HL-60 (cell line): Measurements from ENCODE around the gene MTPN.

ENCODE experiments used
- DNase-seq, 2 experiments: peaks; one replicate each; pipeline ENCODE4 v3.0.0-alpha.2; 2010 to 2020; ENCODE audit warnings: low read depth in 1 of 2, low spot score in 1 of 2
- H3K27ac ChIP-seq: fragments of 250-450 bp; sonication (Bioruptor Pico); replicated peaks from 2 replicates; pipeline ENCODE4 v1.5.1; 2020; ENCODE audit warnings: mild to moderate bottlenecking, moderate library complexity
- H3K27me3 ChIP-seq: fragments of 250-450 bp; sonication (Bioruptor Pico); 2 replicates; pipeline ENCODE4 v1.5.1; 2021; ENCODE audit warnings: mild to moderate bottlenecking, moderate library complexity; ENCODE audit not compliant: insufficient read depth, poor library complexity, severe bottlenecking
- H3K4me3 ChIP-seq: replicated peaks from 2 replicates; pipeline ENCODE4 v1.5.1; 2011; ENCODE audit warnings: mild to moderate bottlenecking, control low read depth, low read length; ENCODE audit not compliant: insufficient read depth
- CTCF ChIP-seq: IDR thresholded peaks from one replicate; pipeline ENCODE4 v1.5.1; 2011; ENCODE audit warnings: low read length, control low read depth, inconsistent platforms; ENCODE audit not compliant: insufficient read depth
- GABPA ChIP-seq: IDR thresholded peaks from 2 replicates; pipeline ENCODE4 v1.6.1; 2012; ENCODE audit warnings: low read depth
- POLR2AphosphoS5 ChIP-seq: IDR thresholded peaks from 2 replicates; pipeline ENCODE4 v1.6.1; 2012; ENCODE audit warnings: low read depth
- REST ChIP-seq: IDR thresholded peaks from 2 replicates; pipeline ENCODE4 v1.6.1; 2012; ENCODE audit warnings: low read depth; ENCODE audit not compliant: insufficient replicate concordance
- SPI1 ChIP-seq: IDR thresholded peaks from 2 replicates; pipeline ENCODE4 v1.6.1; 2012; ENCODE audit warnings: low read depth, mild to moderate bottlenecking, borderline replicate concordance

MTPN gene

GRCh38 chr7:135925210-135925609 lies 51.9 kb downstream of the MTPN start:
- no peaks in the 10 kb centered on the region for H3K27me3 ChIP-seq
- no peak for TF ChIP-seq REST
- H3K27ac ChIP-seq: no peak overlapping the region
- H3K4me3 ChIP-seq: no peak overlapping the region
- DNase-seq: no peak

- TF ChIP-seq CTCF (no peak), POLR2AphosphoS5 (0 out of 2 replicates have a peak, but pooled peaks have one; percentile 2)
- no peak for DNase-seq
- H3K27me3 ChIP-seq: no peaks in the 10 kb centered on the region
- H3K4me3 ChIP-seq: no peak overlapping the region
- H3K27ac ChIP-seq: no peak overlapping the region
These were observed 52.9 kb downstream of the MTPN start for GRCh38 chr7:135924302-135924701.

- TF ChIP-seq POLR2AphosphoS5 (no peak), GABPA (no peak), REST (no peak), CTCF (no peak)
- no peak for DNase-seq
- no peaks in the 10 kb centered on the region for H3K27me3 ChIP-seq
These were observed 54.9 kb downstream of the MTPN start for GRCh38 chr7:135922263-135922662.

GRCh38 chr7:135920478-135920877 lies 56.7 kb downstream of the MTPN start:
- Histone ChIP-seq H3K27me3 (no peaks in the 10 kb centered on the region), H3K27ac (no peak overlapping the region), H3K4me3 (no peak overlapping the region)
- DNase-seq: no peak
- TF ChIP-seq POLR2AphosphoS5 (no peak), SPI1 (peak; percentile 19; the same call in 1 of the 2 replicates), GABPA (no peak), CTCF (no peak), REST (no peak)

More at GRCh38 chr7:135922263-135922662, 54.9 kb downstream of the MTPN start:
- Histone ChIP-seq H3K4me3 (no peak overlapping the region), H3K27ac (no peak overlapping the region)
